GM15510 (cell line): Measurements from ENCODE around the gene E2F4.

Experiments used
- POLR2A ChIP-seq: IDR thresholded peaks from 3 replicates; pipeline ENCODE4 v1.6.1; 2011; ENCODE audit warnings: borderline replicate concordance; ENCODE audit not compliant: insufficient read length; ENCODE audit errors: extremely low read depth

Gene E2F4

GRCh38 chr16:67179421-67180080 lies 12.4 kb upstream of the E2F4 start:
- no peak for TF ChIP-seq POLR2A

GRCh38 chr16:67180166-67180565 lies 11.8 kb upstream of the E2F4 start:
- no peak for TF ChIP-seq POLR2A

- no peak for TF ChIP-seq POLR2A
These were observed 10.6 kb upstream of the E2F4 start for GRCh38 chr16:67181346-67181745.

- no peak for TF ChIP-seq POLR2A
These were observed 9.7 kb upstream of the E2F4 start for GRCh38 chr16:67182288-67182687.

- TF ChIP-seq POLR2A = peak; percentile 8
These were observed 8.7 kb upstream of the E2F4 start for GRCh38 chr16:67183284-67183626.

GRCh38 chr16:67183627-67184452 lies 8.1 kb upstream of the E2F4 start, which contains the start of gene MATCAP1:
TSS of gene MATCAP1 (minus strand) at chr16:67183963. CDS start at chr16:67180610, 3,353 bp downstream.
- peak; percentile 51 for TF ChIP-seq POLR2A

- no peak for TF ChIP-seq POLR2A
These were observed 7.4 kb upstream of the E2F4 start for GRCh38 chr16:67184453-67184994.

- TF ChIP-seq POLR2A = no peak
These were observed 6.8 kb upstream of the E2F4 start for GRCh38 chr16:67184995-67185650.

- TF ChIP-seq POLR2A = no peak
These were observed 6.3 kb upstream of the E2F4 start for GRCh38 chr16:67185651-67186134.

- no peak for TF ChIP-seq POLR2A
These were observed 5.4 kb upstream of the E2F4 start for GRCh38 chr16:67186550-67186950.

- TF ChIP-seq POLR2A = no peak
These were observed 4.6 kb upstream of the E2F4 start for GRCh38 chr16:67187175-67187890.

- no peak for TF ChIP-seq POLR2A
These were observed 3.6 kb upstream of the E2F4 start for GRCh38 chr16:67188323-67188722.

- TF ChIP-seq POLR2A = no peak
These were observed 3.2 kb upstream of the E2F4 start for GRCh38 chr16:67188798-67189197.

GRCh38 chr16:67190041-67190440 lies 1.9 kb upstream of the E2F4 start, which contains the start of gene EXOC3L1:
TSS of gene EXOC3L1 (minus strand) at chr16:67190136. CDS start at chr16:67189676, 460 bp downstream.
- no peak for TF ChIP-seq POLR2A
